ENCODE measurements around the gene BRPF3.

Gene BRPF3

GRCh38 chr6:36277946-36278470 lies 81.5 kb downstream of the BRPF3 start:
- H3K27ac ChIP-seq, result no peak overlapping the region
- TF ChIP-seq CTCF (conservative IDR thresholded peaks at IDR 0.05) (no peak), ZFX (IDR thresholded peaks at IDR 0.05) (no peak)

- TF ChIP-seq ZFX (IDR thresholded peaks at IDR 0.05) (no peak), CTCF (conservative IDR thresholded peaks at IDR 0.05) (no peak)
- no peak overlapping the region for H3K27ac ChIP-seq
Measured at GRCh38 chr6:36280467-36280866, 83.9 kb downstream of the BRPF3 start.

- TF ChIP-seq CTCF (conservative IDR thresholded peaks at IDR 0.05), result no peak
- TF ChIP-seq ZFX (IDR thresholded peaks at IDR 0.05), result no peak
- no peak overlapping the region for H3K27ac ChIP-seq
Measured at GRCh38 chr6:36280983-36281382, 84.4 kb downstream of the BRPF3 start.
